Midbrain (tissue), 1 donor: ENCODE results near the gene NKX2-4.
"Not testable (repeated sequence)": the region's sequence is repeated elsewhere in the genome, so short reads cannot be mapped to it uniquely, and the experiment has no call there.

ENCODE experiments used
- DNase-seq: peaks from one replicate; lab custom pipeline; 2025; lab: John Stamatoyannopoulos, UW

Gene NKX2-4

GRCh38 chr20:21393816-21394519 is 3.4 kb downstream of the NKX2-4 start:
- no peak for DNase-seq

- no peak for DNase-seq
Measured at GRCh38 chr20:21393166-21393565, 4.2 kb downstream of the NKX2-4 start.

DNA sequence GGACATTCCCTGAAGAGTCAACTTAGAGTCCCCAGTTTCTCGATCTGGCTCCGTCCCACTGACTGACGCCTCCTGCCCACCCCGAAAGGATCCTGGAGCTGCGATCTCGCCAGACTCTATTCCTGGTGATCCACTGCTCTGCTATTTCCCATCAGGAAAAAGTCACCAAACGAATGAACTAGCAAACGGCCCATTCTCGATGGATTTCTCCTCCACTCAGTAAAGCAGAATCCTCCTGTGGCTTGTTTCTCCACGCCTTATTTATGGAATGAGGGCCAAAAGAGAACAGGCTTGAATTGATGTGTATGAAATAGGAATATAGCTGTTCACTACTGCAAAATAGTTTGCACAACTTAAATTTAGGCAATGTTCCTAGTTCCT is 5.4 kb downstream of the NKX2-4 start:
- DNase-seq: no peak

DNA sequence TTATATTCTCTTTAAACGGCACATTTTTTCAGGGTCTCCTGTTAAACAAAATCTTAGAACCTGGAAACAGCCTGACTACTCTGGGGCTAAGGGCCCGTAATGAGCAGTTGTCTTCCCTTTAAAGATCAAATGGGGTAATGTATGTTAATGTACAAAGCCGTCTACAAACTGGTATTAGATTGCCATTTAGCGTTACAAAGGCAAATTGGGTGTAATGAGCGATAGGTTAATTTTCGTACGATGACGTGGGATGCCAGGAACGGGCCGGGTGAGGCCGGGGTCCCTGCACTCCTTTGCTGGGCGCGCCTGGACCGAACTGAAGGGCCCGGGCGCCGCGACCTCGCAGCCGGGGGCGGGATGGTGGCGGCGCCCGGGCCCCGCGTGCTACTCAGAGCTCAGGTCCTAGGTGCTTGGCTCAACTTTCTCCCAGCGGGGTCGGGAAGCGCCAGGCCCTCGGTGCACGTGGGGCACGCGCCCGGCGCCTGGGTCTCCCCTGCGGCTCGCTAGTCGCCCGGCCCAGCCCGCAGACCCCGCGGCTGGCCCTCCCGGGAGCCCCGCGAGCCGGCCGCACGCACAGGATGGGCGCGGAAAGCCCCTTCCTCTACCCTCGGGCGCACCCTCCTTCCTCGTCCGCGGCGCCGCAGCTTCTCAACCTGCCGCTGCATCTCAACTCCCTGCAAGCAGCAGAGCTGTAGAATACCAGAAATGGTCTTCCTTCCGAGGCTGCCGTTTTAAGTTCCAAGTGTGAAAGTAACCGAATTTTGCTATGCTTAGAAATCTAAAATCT is 5.9 kb downstream of the NKX2-4 start:
- no peak for DNase-seq

- no peak for DNase-seq
Measured at GRCh38 chr20:21390768-21391167, 6.6 kb downstream of the NKX2-4 start.

- no peak for DNase-seq
Measured at GRCh38 chr20:21389368-21389767, 8.0 kb downstream of the NKX2-4 start.

DNA sequence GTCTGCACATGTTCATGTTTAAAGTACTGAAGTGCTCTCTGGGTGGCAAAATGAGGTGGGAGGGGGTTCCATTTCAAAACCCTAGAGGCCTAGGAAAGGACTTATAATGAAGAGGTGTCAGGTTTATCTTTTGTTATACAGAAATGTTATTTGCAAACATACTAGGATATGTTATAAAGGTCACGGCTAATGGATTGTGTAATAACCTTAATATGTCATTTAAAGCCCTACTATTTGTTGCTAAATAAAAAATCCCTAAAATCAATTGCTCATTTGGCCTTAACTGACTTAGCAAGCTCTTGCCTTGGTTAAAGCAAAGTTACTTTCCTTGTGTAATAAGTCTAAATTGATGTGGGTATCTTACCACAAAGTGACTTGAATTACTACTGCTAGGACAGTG is 8.8 kb downstream of the NKX2-4 start:
- no peak for DNase-seq

DNA sequence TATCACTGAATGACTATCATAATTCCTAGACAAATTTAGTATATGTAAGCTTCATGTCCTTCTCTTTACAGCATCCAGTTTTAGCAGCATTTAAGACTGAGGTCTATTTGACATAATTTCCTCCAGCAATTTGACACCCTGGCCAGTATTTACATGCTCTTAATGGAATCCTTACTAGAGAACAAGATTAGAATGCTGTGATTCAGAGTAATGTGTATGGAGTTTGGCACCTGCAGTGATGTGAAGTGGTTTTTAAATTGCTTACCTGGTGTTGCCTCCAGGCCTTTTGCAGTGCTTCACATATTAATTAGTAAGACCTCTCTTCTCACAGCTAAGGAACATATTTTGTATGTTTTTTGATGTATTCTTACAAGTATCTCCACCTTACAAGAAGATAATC is 9.8 kb downstream of the NKX2-4 start:
- no peak for DNase-seq

GRCh38 chr20:21386111-21386510 is 11.2 kb downstream of the NKX2-4 start:
- no peak for DNase-seq

DNA sequence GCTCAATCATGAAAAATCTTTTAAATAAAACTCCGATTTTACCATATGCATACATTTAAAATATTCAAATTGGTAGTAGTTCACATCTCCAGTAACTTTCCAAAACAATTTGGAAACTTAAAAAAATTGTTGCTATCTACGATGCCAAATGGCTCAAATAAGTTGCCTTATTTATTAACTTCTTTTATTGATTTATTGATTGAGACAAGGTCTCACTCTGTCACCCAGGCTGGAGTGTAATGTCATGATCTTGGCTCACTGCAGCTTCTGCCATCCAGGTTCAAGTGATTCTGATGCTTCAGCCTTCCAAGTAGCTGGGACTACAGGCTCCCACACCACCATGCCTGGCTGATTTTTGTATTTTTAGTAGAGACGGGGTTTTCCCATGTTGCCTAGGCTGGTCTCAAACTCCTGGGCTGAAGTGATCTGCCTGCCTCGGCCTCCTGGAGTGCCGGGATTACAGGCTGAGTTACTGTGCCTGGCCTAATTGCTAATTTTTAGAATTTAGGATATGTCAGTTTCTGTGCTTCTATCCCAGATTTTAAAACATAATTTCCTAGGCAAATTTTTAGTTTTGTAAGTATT is 12.9 kb downstream of the NKX2-4 start:
- DNase-seq: no peak

DNA sequence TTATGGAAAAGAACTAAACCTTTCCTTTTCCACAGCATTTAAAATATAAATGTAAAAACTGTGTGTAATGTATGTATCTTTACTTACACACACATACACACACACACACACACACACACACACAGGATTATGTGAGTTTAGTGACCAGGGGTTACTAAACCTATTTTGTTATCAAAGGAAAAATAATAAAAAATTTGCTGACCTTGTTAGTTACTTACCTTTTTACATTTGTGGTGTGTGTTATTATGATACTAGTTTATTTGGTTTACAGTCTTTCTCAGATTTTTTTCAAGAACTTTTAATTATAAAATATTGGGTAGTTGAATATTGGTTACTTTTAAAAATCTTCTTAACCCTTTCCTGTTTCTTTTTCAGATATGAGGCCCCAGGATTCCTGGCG is 15.7 kb downstream of the NKX2-4 start:
- DNase-seq: no peak

- DNase-seq: no peak
Measured at GRCh38 chr20:21380711-21381110, 16.6 kb downstream of the NKX2-4 start.

DNA sequence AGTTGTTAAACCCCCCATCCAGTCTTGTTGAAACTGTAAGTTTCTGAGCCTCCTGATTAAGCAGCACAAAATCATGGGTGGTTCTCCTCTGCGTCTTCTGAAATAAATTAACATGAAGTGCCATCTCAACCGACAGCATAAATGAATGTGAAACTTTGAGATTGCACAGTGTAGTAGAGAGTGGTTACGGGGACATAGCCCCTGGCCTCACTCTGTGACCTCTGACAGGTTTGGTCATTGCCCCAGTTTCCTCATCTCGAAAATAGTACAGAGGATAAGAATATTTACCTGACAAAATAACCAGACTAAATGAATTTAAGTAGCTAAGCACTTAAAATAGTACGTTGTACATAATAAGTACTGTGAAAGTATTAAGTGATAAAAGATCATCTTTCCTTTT is 19.1 kb downstream of the NKX2-4 start:
- DNase-seq: no peak

DNA sequence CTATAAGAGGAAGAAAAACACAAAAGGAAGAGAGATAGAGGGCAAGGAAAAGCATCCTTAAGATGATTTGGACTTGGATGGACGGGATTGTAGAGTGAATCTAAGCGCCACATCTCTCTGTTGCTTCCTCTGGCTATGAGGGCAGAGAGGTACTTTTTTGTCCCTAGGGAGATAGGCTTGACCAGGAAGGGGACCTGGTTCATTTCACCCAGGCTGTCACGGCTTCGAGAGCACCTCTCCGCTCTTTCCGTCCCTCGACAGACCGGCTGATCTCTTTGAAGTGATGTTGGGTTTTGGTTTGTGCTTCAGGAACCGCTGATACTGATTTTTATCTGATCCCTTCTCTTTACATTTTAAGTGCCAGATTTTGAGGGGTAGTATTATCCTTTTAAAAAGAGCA is 19.6 kb downstream of the NKX2-4 start:
- no peak for DNase-seq

GRCh38 chr20:21376626-21377025 is 20.7 kb downstream of the NKX2-4 start:
- DNase-seq: no peak

- no peak for DNase-seq
Measured at GRCh38 chr20:21373436-21373835, 23.9 kb downstream of the NKX2-4 start.

GRCh38 chr20:21372016-21372415 is 25.3 kb downstream of the NKX2-4 start:
- DNase-seq: no peak

- no peak for DNase-seq
Measured at GRCh38 chr20:21371193-21371592, 26.1 kb downstream of the NKX2-4 start.

DNA sequence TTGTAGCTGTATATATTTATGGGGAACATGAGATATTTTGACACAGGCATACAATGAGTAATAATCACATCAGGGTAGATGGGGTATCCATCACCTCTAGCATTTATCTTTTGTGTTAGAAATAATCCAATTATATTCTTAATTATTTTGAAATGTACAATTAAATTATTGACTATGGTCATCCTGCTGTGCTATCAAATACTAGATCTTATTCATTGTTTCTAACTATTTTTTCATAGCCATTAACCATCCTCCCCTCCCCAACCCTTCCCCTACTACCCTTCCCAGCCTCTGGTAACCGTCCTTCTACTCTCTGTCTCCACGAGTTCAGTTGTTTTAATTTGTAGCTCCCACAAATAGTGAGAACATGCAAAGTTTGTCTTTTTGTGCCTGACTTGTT is 28.5 kb downstream of the NKX2-4 start:
- no peak for DNase-seq

GRCh38 chr20:21366273-21366672 is 31.1 kb downstream of the NKX2-4 start:
- not testable (repeated sequence) for DNase-seq

DNA sequence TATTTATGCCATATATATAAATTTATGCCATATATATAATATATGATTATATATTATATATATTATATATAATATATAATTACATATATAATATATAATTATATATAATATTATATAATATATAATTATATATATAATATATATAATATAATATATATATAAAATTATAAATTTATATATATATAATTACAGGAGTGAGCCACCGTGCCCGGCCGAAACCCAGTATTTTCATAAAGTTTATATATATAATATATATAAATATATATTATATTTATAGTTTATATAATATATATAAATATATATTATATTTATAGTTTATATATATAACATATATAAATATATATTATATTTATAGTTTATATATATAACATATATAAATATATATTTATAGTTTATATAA is 31.6 kb downstream of the NKX2-4 start:
- no peak for DNase-seq

DNA sequence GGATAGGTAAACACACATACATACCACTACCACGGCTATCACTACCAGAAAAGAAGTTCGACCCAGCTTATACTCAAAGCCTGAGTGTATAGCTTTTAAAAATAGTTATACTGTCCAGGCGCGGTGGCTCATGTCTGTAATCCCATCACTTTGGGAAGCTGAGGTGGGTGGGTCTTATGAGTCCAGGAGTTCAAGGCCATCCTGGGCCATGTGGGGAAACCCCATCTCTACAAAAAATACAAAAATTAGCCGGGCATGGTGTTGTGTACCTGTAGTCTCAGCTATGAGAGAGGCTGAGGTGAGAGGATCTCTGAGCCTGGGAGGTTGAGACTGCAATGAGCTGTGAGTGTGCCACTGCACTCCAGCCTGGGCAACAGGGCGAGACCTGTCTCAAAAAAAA is 32.9 kb downstream of the NKX2-4 start:
- no peak for DNase-seq

DNA sequence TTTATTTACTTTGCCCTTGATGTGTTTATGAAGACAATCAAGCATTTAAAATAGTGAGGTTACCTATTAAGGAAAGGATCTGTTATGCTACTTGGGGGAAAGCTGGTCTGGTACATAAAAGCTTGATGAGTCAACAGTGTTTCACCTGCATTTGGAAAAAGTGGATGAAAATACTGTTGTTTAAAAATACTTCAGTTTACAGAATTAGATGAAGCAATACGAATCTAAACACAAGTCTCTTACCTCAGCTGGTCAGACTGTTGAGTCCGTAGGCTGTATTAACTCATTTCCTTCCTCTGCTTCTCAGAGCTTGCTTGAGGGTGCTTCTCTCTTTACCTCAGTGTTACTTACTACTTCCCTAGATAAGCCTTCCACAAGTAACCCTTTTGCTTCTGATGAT is 36.1 kb downstream of the NKX2-4 start:
- DNase-seq: no peak
